IMR-90 (cell line): ENCODE results near the gene CMTM1. TPM values are rescaled to one million over a fixed set of nuclear protein-coding genes. Genes with fewer than 3 reads are reported as not detected.

Experiments used
- ATAC-seq: fragments of 200-7000 bp; cut with Tn5 transposase; 2 replicates; pipeline ENCODE4 v1.9.1; 2020; ENCODE audit warnings: low read depth, mild to moderate bottlenecking, moderate library complexity
- Bru-seq: library from RNA; stranded (reverse); fragments of 400-500 nt; gene quantifications from one replicate; lab custom pipeline; 2021; lab: Mats Ljungman, UMichigan
- BruChase-seq, 2 experiments: library from RNA; stranded (reverse); fragments of 400-500 nt; gene quantifications; one replicate each; lab custom pipeline; 2021; lab: Mats Ljungman, UMichigan
- BruUV-seq: library from RNA; stranded (reverse); fragments of 400-500 nt; replicated peaks from 2 replicates; lab custom pipeline; 2021; lab: Mats Ljungman, UMichigan
- CTCF ChIA-PET: fragments of 300-600 bp; formaldehyde crosslinking; extraction: SDS; loops from one replicate; lab custom pipeline; 2021; ENCODE audit warnings: antibody characterized with exemption; lab: Yijun Ruan, JAX
- POLR2A ChIA-PET: fragments of 300-600 bp; sonication (Branson Sonifier 250); formaldehyde crosslinking; loops from one replicate; lab custom pipeline; 2022; ENCODE audit warnings: antibody characterized with exemption; ENCODE audit not compliant: unreplicated experiment; lab: Charles Lee
- DNase-seq: peaks from one replicate; pipeline ENCODE4 v3.0.0; 2013
- H2AFZ ChIP-seq: replicated peaks from 2 replicates; pipeline ENCODE3; 2013; ENCODE audit warnings: low read length, mild to moderate bottlenecking; ENCODE audit not compliant: poor library complexity
- H2AK5ac ChIP-seq: 2 replicates; pipeline ENCODE4 v1.6.1; 2013; ENCODE audit warnings: low read depth, low read length, inconsistent platforms
- H2AK9ac ChIP-seq: replicated peaks from 2 replicates; pipeline ENCODE3; 2013; ENCODE audit warnings: mild to moderate bottlenecking, low read depth, low read length, moderate library complexity; ENCODE audit not compliant: poor library complexity
- H2BK120ac ChIP-seq: 2 replicates; pipeline ENCODE4 v1.6.1; 2013; ENCODE audit warnings: low read depth, low read length, inconsistent platforms
- H2BK15ac ChIP-seq: 3 replicates; pipeline ENCODE4 v1.6.1; 2013; ENCODE audit warnings: low read depth, low read length, inconsistent platforms
- H2BK20ac ChIP-seq: 2 replicates; pipeline ENCODE4 v1.6.1; 2013; ENCODE audit warnings: low read depth, mild to moderate bottlenecking, inconsistent platforms, low read length, moderate library complexity
- H2BK5ac ChIP-seq: 2 replicates; pipeline ENCODE4 v1.6.1; 2013; ENCODE audit warnings: mild to moderate bottlenecking, low read depth, low read length, inconsistent platforms; ENCODE audit not compliant: poor library complexity, severe bottlenecking
- H3K14ac ChIP-seq: replicated peaks from 2 replicates; pipeline ENCODE4 v1.6.1; 2013; ENCODE audit warnings: low read depth, low read length, inconsistent platforms
- H3K18ac ChIP-seq: 2 replicates; pipeline ENCODE4 v1.6.1; 2013; ENCODE audit warnings: low read depth, low read length, control low read depth
- H3K23ac ChIP-seq: 2 replicates; pipeline ENCODE4 v1.6.1; 2013; ENCODE audit warnings: low read depth, low read length, inconsistent platforms
- H3K27ac ChIP-seq: 2 replicates; pipeline ENCODE4 v1.5.1; 2013; ENCODE audit warnings: mild to moderate bottlenecking, control low read depth, low read length; ENCODE audit not compliant: insufficient read depth
- H3K27me3 ChIP-seq: 2 replicates; pipeline ENCODE4 v1.6.1; 2013; ENCODE audit warnings: low read length; ENCODE audit not compliant: control insufficient read depth, insufficient read depth
- H3K36me3 ChIP-seq: 2 replicates; pipeline ENCODE4 v1.6.1; 2013; ENCODE audit warnings: low read length, mixed read lengths; ENCODE audit not compliant: control insufficient read depth, insufficient read depth
- H3K4ac ChIP-seq: 2 replicates; pipeline ENCODE4 v1.6.1; 2013; ENCODE audit warnings: low read depth, low read length, inconsistent platforms
- H3K4me1 ChIP-seq: 2 replicates; pipeline ENCODE4 v1.6.1; 2013; ENCODE audit warnings: low read length, mixed read lengths; ENCODE audit not compliant: control insufficient read depth, insufficient read depth
- H3K4me2 ChIP-seq: 2 replicates; pipeline ENCODE4 v1.6.1; 2013; ENCODE audit warnings: low read depth, mild to moderate bottlenecking, control low read depth, low read length, moderate library complexity
- H3K4me3 ChIP-seq: 2 replicates; pipeline ENCODE4 v1.5.1; 2013; ENCODE audit warnings: low read depth, mild to moderate bottlenecking, control low read depth, low read length, moderate library complexity; ENCODE audit not compliant: insufficient read depth
- H3K56ac ChIP-seq: 2 replicates; pipeline ENCODE4 v1.6.1; 2013; ENCODE audit warnings: low read length, inconsistent platforms; ENCODE audit not compliant: insufficient read depth; ENCODE audit errors: extremely low read depth
- H3K79me1 ChIP-seq, 2 experiments: 2 replicates each; pipeline ENCODE4 v1.6.1; 2013; ENCODE audit warnings: low read length in 2 of 2, inconsistent platforms in 1 of 2, low read depth in 1 of 2
- H3K9ac ChIP-seq: 2 replicates; pipeline ENCODE4 v1.6.1; 2013; ENCODE audit warnings: low read depth, low read length, control low read depth
- H3K9me1 ChIP-seq: 2 replicates; pipeline ENCODE4 v1.6.1; 2013; ENCODE audit warnings: low read length, inconsistent platforms; ENCODE audit not compliant: insufficient read depth
- H3K9me3 ChIP-seq: 2 replicates; pipeline ENCODE4 v1.6.1; 2013; ENCODE audit warnings: low read length; ENCODE audit not compliant: control insufficient read depth, insufficient read depth
- H4K20me1 ChIP-seq: 2 replicates; pipeline ENCODE4 v1.6.1; 2013; ENCODE audit warnings: low read length, inconsistent platforms; ENCODE audit not compliant: insufficient read depth
- H4K5ac ChIP-seq: 2 replicates; pipeline ENCODE4 v1.6.1; 2013; ENCODE audit warnings: mild to moderate bottlenecking, low read depth, low read length, control low read depth
- H4K8ac ChIP-seq, 2 experiments: 2 replicates each; pipeline ENCODE4 v1.6.1; 2013; ENCODE audit warnings: low read depth in 2 of 2, low read length in 2 of 2, control low read depth in 1 of 2, inconsistent platforms in 1 of 2
- H4K91ac ChIP-seq: 2 replicates; pipeline ENCODE4 v1.6.1; 2013; ENCODE audit warnings: low read depth, low read length, inconsistent platforms; ENCODE audit not compliant: insufficient read depth
- BHLHE40 ChIP-seq: fragments of 150-350 bp; IDR thresholded peaks from 2 replicates; pipeline ENCODE4 v1.6.1; 2016; ENCODE audit warnings: mild to moderate bottlenecking, low read depth, low read length
- FOS ChIP-seq: fragments of 150-350 bp; IDR thresholded peaks from 2 replicates; pipeline ENCODE4 v1.6.1; 2016; ENCODE audit warnings: low read depth, low read length
- MAFK ChIP-seq: IDR thresholded peaks from 2 replicates; pipeline ENCODE4 v1.6.1; 2012; ENCODE audit warnings: low read depth, low read length, improper control_type of control experiment
- NFE2L2 ChIP-seq: fragments of 150-350 bp; IDR thresholded peaks from 2 replicates; pipeline ENCODE4 v1.6.1; 2016; ENCODE audit warnings: low read depth, mild to moderate bottlenecking, low read length
- POLR2A ChIP-seq: IDR thresholded peaks from 2 replicates; pipeline ENCODE4 v1.6.1; 2012; ENCODE audit warnings: mild to moderate bottlenecking, low read depth, low read length
- RAD21 ChIP-seq: IDR thresholded peaks from 2 replicates; pipeline ENCODE4 v1.6.1; 2012; ENCODE audit warnings: low read length, improper control_type of control experiment
- USF2 ChIP-seq: fragments of 150-350 bp; IDR thresholded peaks from 2 replicates; pipeline ENCODE4 v1.6.1; 2017; ENCODE audit warnings: mild to moderate bottlenecking, antibody characterized with exemption, low read length, low read depth
- WGBS, 2 experiments: methylation state at CpG; one replicate each; pipeline versions ENCODE4 v1.1.5 to v1.1.7; 2013; ENCODE audit warnings: missing lambda C conversion rate in 2 of 2; ENCODE audit not compliant: insufficient read length in 1 of 2; ENCODE audit errors: extremely low coverage in 2 of 2; 5-methylcytosine and 5-hydroxymethylcytosine counted together
- dilution Hi-C: fragments of 300-500 bp; cut with HindIII; formaldehyde crosslinking; loops from one replicate; pipeline ENCODE4 v1.14.3; 2018; ENCODE audit warnings: low sequenced_read_pairs; ENCODE audit not compliant: unreplicated experiment
- in situ Hi-C: fragments of 300-500 bp; cut with MboI; formaldehyde crosslinking; loops from 3 replicates; pipeline ENCODE4 v1.14.3; 2019; ENCODE audit warnings: low sequenced_read_pairs, inconsistent platforms, mixed read lengths
- intact Hi-C: fragments of 100-400 bp; cut with micrococcal nuclease; formaldehyde crosslinking; loops from 2 replicates; pipeline ENCODE4 v1.10.0; 2022
- long read RNA-seq: library from polyadenylated mRNA; unstranded; transcript quantifications from one replicate; pipeline ENCODE4 v2.0.0, GENCODE V29; 2021; ENCODE audit not compliant: unreplicated experiment
- polyA plus RNA-seq, 3 experiments: library from polyadenylated mRNA; depleted of rRNA; stranded (reverse); fragments of >200 nt; gene quantifications; 2 replicates each; pipeline ENCODE4 v1.2.3, GENCODE V29; 2012; ENCODE audit warnings: low replicate concordance in 1 of 3
- total RNA-seq: library from RNA; depleted of rRNA; stranded (reverse); fragments of >200 nt; gene quantifications from 2 replicates; pipeline ENCODE4 v1.2.3, GENCODE V29; 2012; rRNA removed

The CMTM1 gene
- total RNA-seq (0.54 and 1.7 TPM in 2 replicates), polyA plus RNA-seq (2012; rRNA removed) (1.8 and 2.1 TPM in 2 replicates), Bru-seq, nascent RNA (percentile 47 among the genes with signal in this experiment), BruChase-seq, experiment 1, labeled RNA remaining after a 6-hour chase (percentile 73 among the genes with signal in this experiment), BruChase-seq, experiment 2, labeled RNA remaining after a 2-hour chase (percentile 82 among the genes with signal in this experiment)
- polyA plus RNA-seq (2012; cell fraction: cytosol; rRNA removed) = 0.40 and 1.2 TPM in 2 replicates
- polyA plus RNA-seq (2012; cell fraction: nucleus; rRNA removed; ENCODE audit: low replicate concordance) = 0.95 and 0.96 TPM in 2 replicates
- long read RNA-seq, partial matches to known transcripts = 0 of 6 reads
- long read RNA-seq, other reads (novel, unspliced or antisense) = 6 of 6 reads

DNA sequence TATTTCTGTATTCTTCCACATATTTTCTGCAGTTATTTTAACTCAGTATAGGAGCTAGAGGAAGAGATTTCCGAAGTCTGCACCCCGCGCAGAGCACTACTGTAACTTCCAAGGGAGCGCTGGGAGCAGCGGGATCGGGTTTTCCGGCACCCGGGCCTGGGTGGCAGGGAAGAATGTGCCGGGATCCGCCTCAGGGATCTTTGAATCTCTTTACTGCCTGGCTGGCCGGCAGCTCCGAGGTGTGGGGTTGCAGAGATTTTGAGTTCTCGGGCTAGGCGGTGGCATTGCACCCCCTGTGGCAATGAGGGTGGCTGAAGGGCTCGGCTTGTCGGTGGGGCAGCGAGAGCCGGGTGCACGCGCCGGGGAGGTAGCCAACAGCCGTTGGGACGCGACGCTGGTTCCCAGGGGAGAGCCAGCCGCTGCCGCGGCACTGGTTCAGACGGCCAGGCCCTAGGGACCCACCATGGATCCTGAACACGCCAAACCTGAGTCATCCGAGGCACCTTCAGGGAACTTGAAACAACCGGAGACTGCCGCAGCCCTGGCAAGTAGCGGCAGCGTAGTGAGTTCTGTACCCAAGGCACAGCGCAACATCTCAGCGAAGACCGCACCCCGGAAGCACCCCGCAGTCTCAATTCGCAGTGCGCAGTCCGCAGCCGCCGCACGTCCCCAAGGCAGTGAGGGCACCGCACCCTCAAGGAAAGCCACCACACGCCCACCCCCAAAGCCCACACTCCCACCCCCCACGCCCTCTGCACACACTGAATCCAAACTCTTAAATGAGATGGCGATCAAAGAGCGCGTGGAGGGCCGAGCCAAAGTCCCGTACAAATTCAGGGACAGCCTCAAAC is at the start of gene CMTM1:
CMTM1 (plus strand) TSS at position 389 of the 851 bp plus-strand sequence; CDS start at position 464, 75 bp downstream.
- peaks cover 8% of the 10 kb centered on the region for H3K4me1 ChIP-seq

More for the DNA sequence above, at the start of gene CMTM1:
- H3K18ac ChIP-seq = no peak within 1 kb of the TSS
- DNase-seq (no peak), ATAC-seq (no peak)
- H4K20me1 ChIP-seq = peaks cover 9% of the 10 kb centered on the region; the same call in 1 of the 2 replicates
- no peak within 1 kb of the TSS for H3K56ac ChIP-seq
- no peak within 1 kb of the TSS for H3K9ac ChIP-seq
- H3K79me1 ChIP-seq = peaks cover 0 to 15% of the 10 kb centered on the region in 2 experiments; a peak in 3 of 4 replicates
- no peak within 1 kb of the TSS for H4K5ac ChIP-seq
- H4K8ac ChIP-seq = no peak within 1 kb of the TSS
- H2AK9ac ChIP-seq = no peak within 1 kb of the TSS
- no peak within 1 kb of the TSS for H3K27ac ChIP-seq
- no peak within 1 kb of the TSS for H2AK5ac ChIP-seq
- CTCF ChIA-PET = no interaction called here
- WGBS, 2 experiments = 94% methylated on average over 31 of the region's 54 CpGs; no CpG with 5 or more reads in 1 of the 2 experiments
- H2AFZ ChIP-seq = no peak within 1 kb of the TSS
- in situ Hi-C loops (no loop called here), intact Hi-C loops (no loop called here), dilution Hi-C loops (no loop called here)
- no peak within 1 kb of the TSS for H4K91ac ChIP-seq
- no peak within 1 kb of the TSS for H3K14ac ChIP-seq
- no peak within 1 kb of the TSS for H2BK20ac ChIP-seq
- no peaks in the 10 kb centered on the region for H3K27me3 ChIP-seq
- POLR2A ChIA-PET = no interaction called here
- H2BK5ac ChIP-seq = no peak within 1 kb of the TSS
- no peak within 1 kb of the TSS for H3K23ac ChIP-seq
- no peak for TF ChIP-seq MAFK
- no peak for TF ChIP-seq FOS
- no peak for TF ChIP-seq RAD21
- TF ChIP-seq POLR2A = no peak
- no peak for TF ChIP-seq BHLHE40
- no peak for TF ChIP-seq NFE2L2
- no peak for TF ChIP-seq USF2
- no peak within 1 kb of the TSS for H3K4me2 ChIP-seq
- H3K9me1 ChIP-seq = peaks cover 3% of the 10 kb centered on the region
- H3K9me3 ChIP-seq = no peaks in the 10 kb centered on the region
- peaks cover 16% of the 10 kb centered on the region for H3K36me3 ChIP-seq
- H2BK15ac ChIP-seq = no peak within 1 kb of the TSS
- BruUV-seq = no TSS peak
- no peak within 1 kb of the TSS for H3K4ac ChIP-seq
- no peak within 1 kb of the TSS for H2BK120ac ChIP-seq
- no peak within 1 kb of the TSS for H3K4me3 ChIP-seq
